Cortex of kidney (tissue), 1 donor: Measurements from ENCODE around the gene RPS26.
"Not testable (repeated sequence)": the region's sequence is repeated elsewhere in the genome, so short reads cannot be mapped to it uniquely, and the experiment has no call there.

Experiments
- DNase-seq: peaks from one replicate; lab custom pipeline; 2025; lab: John Stamatoyannopoulos, UW

Gene RPS26

GRCh38 chr12:56021889-56022497, 19.7 kb upstream of the RPS26 start:
- DNase-seq, result no peak

- DNase-seq, result no peak
These were observed 13.1 kb upstream of the RPS26 start for GRCh38 chr12:56028511-56029165.

GRCh38 chr12:56029166-56029519, 12.6 kb upstream of the RPS26 start:
- no peak for DNase-seq

- no peak for DNase-seq
These were observed 11.9 kb upstream of the RPS26 start for GRCh38 chr12:56029666-56030293.

DNA sequence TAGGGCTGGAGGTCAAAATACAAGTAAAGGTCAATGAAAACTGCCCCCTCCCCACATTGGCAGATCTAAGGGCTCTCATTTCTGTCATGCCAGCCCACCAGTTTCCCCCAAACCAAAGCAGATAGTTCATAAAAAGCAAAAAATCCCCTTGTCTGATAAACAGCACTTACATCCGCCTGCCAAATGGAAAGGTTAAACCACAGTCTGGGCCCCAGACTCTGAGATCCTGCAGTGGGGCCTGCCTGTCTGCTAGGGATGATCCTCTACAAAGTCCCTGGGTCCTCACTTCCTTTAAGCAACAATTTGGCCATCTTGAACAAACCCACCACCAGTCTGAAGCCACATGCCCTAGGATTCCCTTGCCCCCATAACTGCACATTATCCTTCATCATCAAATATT, 9.7 kb upstream of the RPS26 start:
- no peak for DNase-seq

DNA sequence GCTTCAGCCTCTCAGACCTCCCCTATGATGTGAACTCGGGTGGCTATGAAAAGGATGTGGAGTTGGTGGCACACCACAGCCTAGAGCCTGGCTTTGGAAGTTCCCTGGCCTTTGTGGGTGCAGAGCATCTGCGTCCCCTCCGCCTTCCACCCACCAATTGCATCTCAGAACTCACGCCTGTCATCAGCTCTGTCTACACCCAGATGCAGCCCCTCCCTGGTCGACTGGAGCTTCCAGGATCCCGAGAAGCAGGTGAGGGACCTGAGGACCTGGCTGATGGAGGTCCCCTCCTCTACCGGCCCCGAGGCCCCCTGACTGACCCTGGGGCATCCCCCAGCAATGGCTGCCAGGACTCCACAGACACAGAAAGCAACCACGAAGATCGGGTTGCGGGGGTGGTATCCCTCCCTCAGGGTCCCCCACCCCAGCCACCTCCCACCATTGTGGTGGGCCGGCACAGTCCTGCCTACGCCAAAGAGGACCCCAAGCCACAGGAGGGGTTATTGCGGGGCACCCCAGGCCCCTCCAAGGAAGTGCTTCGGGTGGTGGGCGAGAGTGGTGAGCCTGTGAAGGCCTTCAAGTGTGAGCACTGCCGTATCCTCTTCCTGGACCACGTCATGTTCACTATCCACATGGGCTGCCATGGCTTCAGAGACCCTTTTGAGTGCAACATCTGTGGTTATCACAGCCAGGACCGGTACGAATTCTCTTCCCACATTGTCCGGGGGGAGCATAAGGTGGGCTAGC, 7.0 kb upstream of the RPS26 start:
- DNase-seq, result no peak

GRCh38 chr12:56037161-56037560, 4.6 kb upstream of the RPS26 start:
- DNase-seq, result no peak

GRCh38 chr12:56038022-56038655, 3.6 kb upstream of the RPS26 start:
- DNase-seq, result no peak

DNA sequence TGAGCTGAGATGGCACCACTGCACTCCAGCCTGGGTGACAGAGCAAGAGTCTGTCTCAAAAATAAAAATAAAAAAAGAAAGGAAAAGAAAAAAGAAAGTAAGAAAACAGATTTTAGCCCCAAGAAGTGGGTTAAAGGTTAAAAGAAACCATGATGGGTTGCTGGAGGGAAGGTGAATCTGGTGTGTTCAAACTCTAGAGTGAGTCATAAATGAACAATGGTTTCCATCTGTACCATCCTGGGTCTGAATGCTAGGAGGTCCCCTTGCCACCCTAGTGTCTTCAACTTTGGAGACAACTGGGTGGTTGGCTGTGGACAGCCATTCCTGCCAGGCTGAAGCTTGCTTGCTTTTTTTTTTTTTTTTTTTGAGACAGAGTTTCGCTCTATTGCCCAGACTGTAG, 1.6 kb upstream of the RPS26 start:
- DNase-seq, result no peak

DNA sequence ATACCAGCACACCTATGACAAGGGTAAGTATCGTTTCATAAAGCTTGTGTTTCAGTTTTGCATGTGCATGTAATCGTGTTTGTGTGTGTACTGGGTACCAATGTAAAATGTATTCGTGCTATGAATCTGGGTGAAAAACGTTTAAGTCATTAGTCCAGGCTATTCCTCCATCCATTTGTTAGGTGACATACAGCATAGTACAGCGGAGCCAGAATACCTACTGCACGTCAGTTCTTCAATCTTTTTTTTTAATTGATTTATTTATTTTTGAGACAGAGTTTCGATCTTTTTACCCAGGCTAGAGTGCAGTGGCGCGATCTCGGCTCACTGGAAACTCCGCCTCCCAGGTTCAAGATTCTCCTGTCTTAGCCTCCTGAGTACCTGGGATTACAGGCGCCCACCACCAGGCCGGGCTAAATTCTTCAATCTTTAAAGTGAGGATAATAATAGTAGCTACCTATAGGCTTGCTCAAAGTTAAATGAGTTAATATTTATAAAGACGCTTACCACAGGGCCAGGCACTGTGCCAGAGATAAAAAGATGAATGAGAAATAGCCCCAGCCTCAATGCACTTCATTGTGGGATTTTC, 661 bp upstream of the RPS26 start:
- DNase-seq, result no peak

- not testable (repeated sequence) for DNase-seq
These were observed 704 bp downstream of the RPS26 start for GRCh38 chr12:56042430-56042813.

DNA sequence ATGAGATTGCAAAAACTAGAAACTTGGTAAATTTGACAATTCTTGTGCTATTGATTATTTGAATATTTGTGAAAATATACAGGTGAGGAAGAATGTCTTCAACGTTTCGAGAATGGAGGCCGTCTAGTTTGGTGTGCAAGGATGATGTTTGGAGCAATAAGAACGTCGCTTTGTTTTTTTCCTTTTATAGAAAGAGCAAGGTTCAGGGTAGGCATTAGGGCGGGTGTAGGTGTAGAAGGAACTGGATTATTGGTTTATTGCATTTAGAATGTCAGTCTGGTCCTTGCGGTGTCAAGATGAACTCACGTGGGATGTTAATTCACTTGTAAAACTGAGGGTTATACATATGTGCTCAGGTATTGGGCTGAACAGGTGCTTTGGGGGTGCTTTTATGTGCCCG, 1.1 kb downstream of the RPS26 start:
- DNase-seq, result no peak

DNA sequence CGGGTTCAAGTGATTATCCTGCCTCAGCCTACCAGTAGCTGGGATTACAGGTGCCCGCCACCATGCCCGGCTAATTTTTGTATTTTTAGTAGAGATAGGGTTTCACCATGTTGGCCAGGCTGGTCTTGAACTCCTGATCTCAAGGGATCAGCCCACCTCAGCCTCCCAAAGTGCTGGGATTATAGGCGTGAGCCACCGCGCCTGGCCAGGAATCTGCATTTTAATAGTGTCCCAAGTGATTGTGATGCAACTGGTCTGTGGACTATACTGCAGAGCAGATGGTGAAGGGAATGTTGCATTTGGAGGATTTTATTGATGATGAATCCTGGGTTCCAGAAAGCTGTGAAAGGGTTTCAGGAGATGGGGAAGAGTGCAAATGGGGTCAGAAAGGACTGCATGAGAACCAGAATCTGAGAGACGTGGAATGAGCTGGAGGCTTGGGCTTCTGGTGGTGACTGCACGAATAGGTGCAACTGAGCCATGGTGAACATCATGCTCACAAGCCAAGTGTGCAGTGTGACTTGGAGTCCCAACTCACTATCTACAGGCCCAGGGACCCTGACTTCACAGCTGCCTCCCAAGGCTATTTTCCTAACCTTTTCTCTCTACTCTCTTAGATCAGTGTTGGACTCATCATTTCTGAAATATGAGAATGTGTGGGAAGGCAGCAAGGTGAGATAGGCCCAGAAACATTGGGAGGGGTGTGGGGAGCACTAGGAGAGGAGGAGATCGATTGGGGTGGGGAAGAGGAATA, 4.5 kb downstream of the RPS26 start:
- no peak for DNase-seq

DNA sequence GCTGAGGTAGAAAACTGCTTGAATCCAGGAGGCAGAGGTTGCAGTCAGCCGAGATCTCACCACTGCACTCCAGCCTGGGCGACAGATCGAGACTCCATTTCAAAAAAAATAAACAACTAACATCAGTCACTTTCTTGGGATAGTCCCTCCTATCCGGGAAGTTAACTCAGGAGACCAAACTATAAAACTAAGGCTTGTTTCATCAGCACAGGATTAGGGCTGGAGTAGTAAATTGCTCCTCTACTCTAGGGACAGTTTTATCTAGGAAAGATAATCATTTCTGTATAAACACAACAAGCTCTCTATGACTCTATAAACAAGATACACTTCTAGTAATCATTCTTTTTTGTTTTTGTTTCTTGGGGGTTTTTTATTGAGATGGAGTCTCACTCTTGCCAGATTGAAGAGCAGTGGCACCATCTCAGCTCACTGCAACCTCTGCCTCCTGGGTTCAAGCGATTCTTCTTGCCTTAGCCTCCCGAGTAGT, 11.7 kb downstream of the RPS26 start:
- no peak for DNase-seq

GRCh38 chr12:56059964-56060363, 18.2 kb downstream of the RPS26 start:
- DNase-seq, result not testable (repeated sequence)

DNA sequence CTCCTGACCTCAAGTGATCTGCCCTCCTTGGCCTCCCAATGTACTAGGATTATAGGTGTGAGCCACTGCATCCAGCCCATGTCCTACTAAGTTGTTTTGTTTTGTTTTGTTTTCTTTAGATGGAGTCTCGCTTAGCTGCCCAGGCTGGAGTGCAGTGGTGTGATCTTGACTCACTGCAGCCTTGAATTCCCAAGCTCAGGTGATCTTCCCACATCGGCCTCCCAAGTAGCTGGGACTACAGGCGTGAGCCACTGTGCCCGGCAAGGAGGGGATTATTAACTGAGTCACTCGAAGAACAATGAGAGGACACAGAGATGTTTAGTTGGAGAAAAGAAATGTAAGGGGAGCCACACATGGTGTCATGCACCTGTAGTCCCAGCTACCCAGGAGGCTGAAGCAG, 20.3 kb downstream of the RPS26 start:
- no peak for DNase-seq

GRCh38 chr12:56062996-56063395, 21.3 kb downstream of the RPS26 start:
- DNase-seq, result no peak

- DNase-seq, result no peak
These were observed 29.9 kb downstream of the RPS26 start for GRCh38 chr12:56071648-56072047.

- no peak for DNase-seq
These were observed 32.7 kb downstream of the RPS26 start for GRCh38 chr12:56074396-56074795.

DNA sequence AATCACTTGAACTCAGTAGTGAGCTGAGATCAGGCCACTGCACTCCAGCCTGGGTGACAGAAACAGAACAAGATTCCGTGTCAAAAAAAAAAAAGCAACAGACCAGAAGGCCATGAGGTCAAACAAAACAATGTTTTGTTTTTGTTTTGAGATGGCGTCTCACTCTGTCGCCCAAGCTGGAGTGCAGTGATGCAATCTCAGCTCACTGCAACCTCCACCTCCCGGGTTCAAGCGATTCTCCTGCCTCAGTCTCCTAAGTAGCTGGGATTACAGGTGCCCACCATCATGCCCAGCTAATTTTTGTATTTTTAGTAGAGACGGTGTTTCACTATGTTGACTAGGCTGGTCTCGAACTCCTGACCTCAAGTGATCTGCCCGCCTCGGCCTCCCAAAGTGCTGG, 36.2 kb downstream of the RPS26 start:
- DNase-seq, result not testable (repeated sequence)

DNA sequence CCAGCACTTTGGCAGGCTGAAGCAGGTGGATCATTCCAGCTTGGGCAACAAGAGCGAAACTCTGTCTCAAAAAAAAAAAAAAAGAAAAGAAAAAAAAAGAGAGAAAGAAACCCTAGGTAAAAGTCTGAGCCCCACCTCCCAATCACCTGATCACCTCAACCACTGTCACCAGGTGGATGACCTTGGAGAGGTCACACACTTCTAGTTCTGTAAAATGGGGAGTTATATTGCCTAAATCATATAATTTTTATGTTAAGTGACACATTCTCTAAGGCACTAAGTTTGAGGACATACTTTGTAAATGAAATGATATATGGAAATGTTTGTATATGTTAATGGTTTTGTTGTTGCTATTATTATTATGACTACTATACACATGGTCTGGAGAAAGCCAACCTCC, 36.7 kb downstream of the RPS26 start:
- DNase-seq, result no peak
